K562 (cell line): Measurements from ENCODE around the gene RNF103. TPM values are rescaled to one million over a fixed set of nuclear protein-coding genes. Genes with fewer than 3 reads are reported as not detected.
A peak's percentile ranks its signal among the peaks of the same experiment; 100 is the strongest.

Source experiments
- BDP1 ChIP-seq: IDR thresholded peaks from 3 replicates; pipeline ENCODE4 v1.6.1; 2011; ENCODE audit not compliant: insufficient read length, insufficient read depth
- BRD9 ChIP-seq: fragments of 450-650 bp; IDR thresholded peaks from 2 replicates; pipeline ENCODE4 v1.6.1; 2018; ENCODE audit warnings: low read depth; ENCODE audit not compliant: partially characterized antibody
- CLOCK ChIP-seq: fragments of 250-450 bp; sonication (Bioruptor Pico); IDR thresholded peaks from 2 replicates; pipeline ENCODE4 v1.4.0; 2020; ENCODE audit warnings: mild to moderate bottlenecking, moderate library complexity, borderline replicate concordance
- DMBX1 ChIP-seq: fragments of 250-450 bp; sonication (Bioruptor Pico); IDR thresholded peaks from 2 replicates; pipeline ENCODE4 v1.8.0; 2022; ENCODE audit warnings: inconsistent platforms, mild to moderate bottlenecking, moderate library complexity, borderline replicate concordance
- E2F3 ChIP-seq: fragments of 250-450 bp; sonication (Bioruptor Pico); IDR thresholded peaks from 2 replicates; pipeline ENCODE4 v1.4.0; 2020; ENCODE audit warnings: mild to moderate bottlenecking
- MNT ChIP-seq, 2 experiments: fragments of 450-650 bp; conservative IDR thresholded peaks; 2 replicates each; pipeline ENCODE4 v1.6.1; 2017; ENCODE audit warnings: mild to moderate bottlenecking in 2 of 2, moderate library complexity in 2 of 2
- NFE2L1 ChIP-seq: fragments of 450-650 bp; IDR thresholded peaks from 2 replicates; pipeline ENCODE4 v1.6.1; 2016; ENCODE audit warnings: missing genetic modification characterization, low read depth, mild to moderate bottlenecking, missing compliant biosample characterization, moderate library complexity, borderline replicate concordance
- NONO ChIP-seq, 2 experiments: fragments of 200-400 bp in 1 of 2; fragments of 450-650 bp in 1 of 2; formaldehyde crosslinking in 1 of 2; IDR thresholded peaks; 2 replicates each; pipeline ENCODE4 v1.6.1; 2017; ENCODE audit warnings: low read depth in 2 of 2, mild to moderate bottlenecking in 2 of 2, moderate library complexity in 2 of 2, low read length in 1 of 2
- NR2C2 ChIP-seq, 2 experiments: fragments of 200-800 bp in 1 of 2; sonication (Bioruptor generic) in 1 of 2; sonication (generic) in 1 of 2; formaldehyde crosslinking in 1 of 2; IDR thresholded peaks; 2 replicates each; pipeline versions ENCODE4 v1.6.1 to v1.8.0; 2016 to 2022; ENCODE audit warnings: mild to moderate bottlenecking in 1 of 2, missing compliant biosample characterization in 1 of 2, missing genetic modification characterization in 1 of 2, missing genetic modification reagents in 1 of 2
- RBM25 ChIP-seq: fragments of 200-400 bp; formaldehyde crosslinking; IDR thresholded peaks from 2 replicates; pipeline ENCODE4 v1.6.1; 2018; ENCODE audit warnings: low read length, low read depth, moderate library complexity; ENCODE audit not compliant: severe bottlenecking
- THRA ChIP-seq: fragments of 450-650 bp; IDR thresholded peaks from 2 replicates; pipeline ENCODE4 v1.6.1; 2017; ENCODE audit warnings: mild to moderate bottlenecking, moderate library complexity
- TOE1 ChIP-seq, 2 experiments: fragments of 450-650 bp in 1 of 2; sonication (generic) in 1 of 2; formaldehyde crosslinking in 1 of 2; IDR thresholded peaks; 2 replicates each; pipeline versions ENCODE4 v1.7.1 to v1.8.0; 2016 to 2022; ENCODE audit warnings: borderline replicate concordance in 2 of 2, mild to moderate bottlenecking in 2 of 2, antibody characterized with exemption in 1 of 2, inconsistent platforms in 1 of 2, low read depth in 1 of 2, missing genetic modification reagents in 1 of 2, moderate library complexity in 1 of 2
- WHSC1 ChIP-seq: IDR thresholded peaks from one replicate; pipeline ENCODE4 v1.6.1; 2012; ENCODE audit warnings: low read length, control low read depth, inconsistent platforms
- ZNF766 ChIP-seq: fragments of 200-800 bp; sonication (Bioruptor generic); conservative IDR thresholded peaks from 2 replicates; pipeline ENCODE4 v1.6.1; 2016; ENCODE audit warnings: missing genetic modification characterization, missing compliant biosample characterization
- polyA plus RNA-seq, 8 experiments: library from polyadenylated mRNA; depleted of rRNA in 4 of 8; stranded (reverse) in 5 of 8; unstranded in 3 of 8; fragments of >200 nt; fragmentation: Nextera tagmentation in 2 of 8; fragmentation: Illumina TruSeq in 1 of 8; extraction: Ambion mirVana in 2 of 8; extraction: Trizol in 1 of 8; gene quantifications; 2 replicates each; pipeline versions ENCODE4 v1.2.1 to v1.2.3, GENCODE V29; 2011 to 2014; ENCODE audit warnings: inconsistent platforms in 1 of 8, missing spikeins in 1 of 8
- total RNA-seq, 7 experiments: library from RNA; depleted of rRNA in 6 of 7; stranded (reverse); fragments of >200 nt in 6 of 7; fragmentation: Illumina TruSeq in 2 of 7; extraction: Trizol in 2 of 7; gene quantifications; 2 replicates each; pipeline versions ENCODE4 v1.2.1 to v1.2.3, GENCODE V29; 2011 to 2021; ENCODE audit warnings: low replicate concordance in 1 of 7

The RNF103 gene
- total and polyA plus RNA-seq, 9 of the 15 experiments (the other 6 are each of a cell fraction or from before 2014, with no cell fraction given) = 1.2 to 6.8 (median 4.6) TPM

- TF ChIP-seq E2F3 (0 out of 2 replicates have a peak, but pooled peaks have one; percentile 8), NONO (IDR thresholded peaks at IDR 0.05; ENCODE audit: low read depth in 2 of 2, low read length in 1 of 2) (no peak), BDP1 (no peak), TOE1 (IDR thresholded peaks at IDR 0.05; ENCODE audit: borderline replicate concordance) (no peak), TOE1 (CRISPR knock-in tag; IDR thresholded peaks at IDR 0.05; ENCODE audit: borderline replicate concordance, low read depth) (no peak), BRD9 (no peak), MNT (conservative IDR thresholded peaks at IDR 0.05) (no peak), ZNF766 (CRISPR knock-in tag) (peak; percentile 53), RBM25 (no peak), CLOCK (CRISPR knock-in tag) (no peak), NR2C2 (CRISPR knock-in tag; IDR thresholded peaks at IDR 0.05) (no peak), NR2C2 (tag; IDR thresholded peaks at IDR 0.05) (no peak), THRA (no peak), WHSC1 (no peak), DMBX1 (CRISPR knock-in tag) (peak; percentile 3; the same call in 1 of the 2 replicates), NFE2L1 (no peak)
Measured at GRCh38 chr2:86563650-86564061, 60.0 kb downstream of the RNF103 start (continued).
